Loucy (cell line): Measurements from ENCODE around the gene BAK1.

Experiments used
- CTCF ChIP-seq: fragments of 200-600 bp; sonication (generic); conservative IDR thresholded peaks from 2 replicates; pipeline ENCODE4 v1.5.1; 2014; ENCODE audit warnings: mild to moderate bottlenecking, antibody characterized with exemption, low read length
- EZH2phosphoT487 ChIP-seq: fragments of 200-600 bp; IDR thresholded peaks from 2 replicates; pipeline ENCODE4 v1.6.1; 2018; ENCODE audit warnings: antibody characterized with exemption, mild to moderate bottlenecking, moderate library complexity, borderline replicate concordance

- TF ChIP-seq EZH2phosphoT487 (no peak), CTCF (no peak)
These were observed 33.7 kb upstream of the BAK1 start for GRCh38 chr6:33613795-33614168.
